ENCODE measurements around the gene SMOC2.

GRCh38 chr6:168420084-168420483 is 20.9 kb upstream of the SMOC2 start:
- TF ChIP-seq CTCF (IDR thresholded peaks at IDR 0.05) (no peak), POLR2A (IDR thresholded peaks at IDR 0.05) (no peak)

Data from thyroid gland (tissue), 4 donors.